SK-N-SH (cell line): ENCODE measurements around the gene TSC2.

ENCODE experiments used
- MXI1 ChIP-seq: IDR thresholded peaks from 2 replicates; pipeline ENCODE4 v1.6.1; 2012; ENCODE audit warnings: mild to moderate bottlenecking, low read depth, low read length, improper control_type of control experiment
- TF ChIP-seq, protein P1 (sequence below): fragments of 200-600 bp; sonication (generic); IDR thresholded peaks from 2 replicates; pipeline ENCODE4 v1.6.1; 2017; ENCODE audit warnings: antibody characterized with exemption, mild to moderate bottlenecking, moderate library complexity

- TF ChIP-seq, protein P1, sequence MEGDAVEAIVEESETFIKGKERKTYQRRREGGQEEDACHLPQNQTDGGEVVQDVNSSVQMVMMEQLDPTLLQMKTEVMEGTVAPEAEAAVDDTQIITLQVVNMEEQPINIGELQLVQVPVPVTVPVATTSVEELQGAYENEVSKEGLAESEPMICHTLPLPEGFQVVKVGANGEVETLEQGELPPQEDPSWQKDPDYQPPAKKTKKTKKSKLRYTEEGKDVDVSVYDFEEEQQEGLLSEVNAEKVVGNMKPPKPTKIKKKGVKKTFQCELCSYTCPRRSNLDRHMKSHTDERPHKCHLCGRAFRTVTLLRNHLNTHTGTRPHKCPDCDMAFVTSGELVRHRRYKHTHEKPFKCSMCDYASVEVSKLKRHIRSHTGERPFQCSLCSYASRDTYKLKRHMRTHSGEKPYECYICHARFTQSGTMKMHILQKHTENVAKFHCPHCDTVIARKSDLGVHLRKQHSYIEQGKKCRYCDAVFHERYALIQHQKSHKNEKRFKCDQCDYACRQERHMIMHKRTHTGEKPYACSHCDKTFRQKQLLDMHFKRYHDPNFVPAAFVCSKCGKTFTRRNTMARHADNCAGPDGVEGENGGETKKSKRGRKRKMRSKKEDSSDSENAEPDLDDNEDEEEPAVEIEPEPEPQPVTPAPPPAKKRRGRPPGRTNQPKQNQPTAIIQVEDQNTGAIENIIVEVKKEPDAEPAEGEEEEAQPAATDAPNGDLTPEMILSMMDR: no peak
- TF ChIP-seq MXI1: no peak
These were observed 5.4 kb upstream of the TSC2 start for GRCh38 chr16:2042171-2042985.
